HCT116 (cell line): ENCODE measurements around the gene LINGO4. TPM values are rescaled to one million over a fixed set of nuclear protein-coding genes. Genes with fewer than 3 reads are reported as not detected.

Experiments
- ATAC-seq: fragments of 200-7000 bp; cut with Tn5 transposase; 2 replicates; pipeline ENCODE4 v1.9.1; 2020; ENCODE audit warnings: mild to moderate bottlenecking, moderate library complexity
- BruUV-seq: library from RNA; stranded (reverse); fragments of 400-500 nt; replicated peaks from 2 replicates; lab custom pipeline; 2021; lab: Mats Ljungman, UMichigan
- CTCF ChIA-PET: fragments of 300-600 bp; sonication (Branson Sonifier 250); formaldehyde crosslinking; loops from one replicate; lab custom pipeline; 2021; ENCODE audit warnings: antibody characterized with exemption; lab: Charles Lee
- POLR2A ChIA-PET: fragments of 300-600, 350-600 bp; sonication (Branson Sonifier 250); formaldehyde crosslinking; loops from one replicate; lab custom pipeline; 2021; ENCODE audit warnings: antibody characterized with exemption; lab: Charles Lee
- RAD21 ChIA-PET, 2 experiments: fragments of 300-600 bp; sonication (Branson Sonifier 250); formaldehyde crosslinking; loops; one replicate each; lab custom pipeline; 2023; ENCODE audit warnings: low total read pairs in 2 of 2; ENCODE audit not compliant: uncharacterized antibody in 2 of 2, unreplicated experiment in 2 of 2, low non-redundant PET in 1 of 2; lab: Charles Lee
- DNase-seq: peaks from one replicate; pipeline ENCODE4 v3.0.0-alpha.2; 2010; ENCODE audit warnings: low read depth, low spot score
- H2AFZ ChIP-seq: fragments of 200-600 bp; shearing (Covaris generic), sonication (generic); 2 replicates; pipeline ENCODE4 v1.6.1; 2017; ENCODE audit warnings: low read depth, mixed run types, mixed read lengths, antibody characterized with exemption, low read length; ENCODE audit not compliant: poor library complexity, severe bottlenecking
- H3K27ac ChIP-seq: 2 replicates; pipeline ENCODE4 v1.5.1; 2012; ENCODE audit warnings: low read depth, low read length
- H3K27me3 ChIP-seq: fragments of 200-600 bp; sonication (generic); 2 replicates; pipeline ENCODE4 v1.6.1; 2016; ENCODE audit warnings: mixed run types, low read length, mixed read lengths; ENCODE audit not compliant: insufficient read depth
- H3K36me3 ChIP-seq, 2 experiments: fragments of 200-500 bp in 1 of 2; fragments of 200-600 bp in 1 of 2; sonication (Bioruptor generic) in 1 of 2; sonication (generic) in 1 of 2; 2 replicates each; pipeline versions ENCODE4 v1.5.1 to v1.6.1; 2014 to 2016; ENCODE audit warnings: low read length in 2 of 2, inconsistent platforms in 1 of 2, mixed read lengths in 1 of 2, mixed run types in 1 of 2; ENCODE audit not compliant: insufficient read depth in 2 of 2, control insufficient read depth in 1 of 2
- H3K4me1 ChIP-seq, 2 experiments: fragments of 200-600 bp in 1 of 2; sonication (generic) in 1 of 2; 2 replicates each; pipeline versions ENCODE4 v1.5.1 to v1.6.1; 2012 to 2017; ENCODE audit warnings: low read length in 2 of 2, inconsistent platforms in 1 of 2, mild to moderate bottlenecking in 1 of 2, mixed read lengths in 1 of 2, mixed run types in 1 of 2, moderate library complexity in 1 of 2; ENCODE audit not compliant: insufficient read depth in 2 of 2, control insufficient read depth in 1 of 2
- H3K4me2 ChIP-seq: fragments of 200-600 bp; sonication (generic); 2 replicates; pipeline ENCODE4 v1.6.1; 2017; ENCODE audit warnings: mixed run types, low read length, mixed read lengths
- H3K4me3 ChIP-seq, 2 experiments: fragments of 200-600 bp in 1 of 2; sonication (generic) in 1 of 2; replicated peaks in 1 of 2; 2 replicates each; pipeline ENCODE4 v1.5.1; 2011 to 2016; ENCODE audit warnings: low read length in 2 of 2, control low read depth in 1 of 2, low read depth in 1 of 2, mild to moderate bottlenecking in 1 of 2, mixed read lengths in 1 of 2, mixed run types in 1 of 2
- H3K79me2 ChIP-seq: fragments of 200-600 bp; sonication (generic); 2 replicates; pipeline ENCODE4 v1.6.1; 2017; ENCODE audit warnings: mild to moderate bottlenecking, mixed run types, low read length, moderate library complexity, mixed read lengths; ENCODE audit not compliant: insufficient read depth
- H3K9ac ChIP-seq: fragments of 200-600 bp; sonication (generic); 2 replicates; pipeline ENCODE4 v1.6.1; 2016; ENCODE audit warnings: low read length, mixed read lengths
- H3K9me2 ChIP-seq: fragments of 200-600 bp; sonication (generic), shearing (Covaris generic); 2 replicates; pipeline ENCODE4 v1.6.1; 2017; ENCODE audit warnings: mixed run types, mild to moderate bottlenecking, moderate library complexity; ENCODE audit not compliant: insufficient read depth
- H3K9me3 ChIP-seq, 2 experiments: fragments of 200-500 bp in 1 of 2; fragments of 200-600 bp in 1 of 2; sonication (Bioruptor generic) in 1 of 2; sonication (generic) in 1 of 2; 2 replicates each; pipeline ENCODE4 v1.6.1; 2014 to 2017; ENCODE audit warnings: low read length in 2 of 2, mixed read lengths in 2 of 2, inconsistent platforms in 1 of 2, low read depth in 1 of 2, mild to moderate bottlenecking in 1 of 2, mixed run types in 1 of 2, moderate library complexity in 1 of 2; ENCODE audit not compliant: control insufficient read depth in 1 of 2, insufficient read depth in 1 of 2
- H4K20me1 ChIP-seq: fragments of 200-600 bp; sonication (generic), shearing (Covaris generic); 2 replicates; pipeline ENCODE4 v1.6.1; 2017; ENCODE audit warnings: mixed run types, mild to moderate bottlenecking, moderate library complexity; ENCODE audit not compliant: insufficient read depth
- CTCF ChIP-seq, 3 experiments: fragments of 200-600 bp in 1 of 3; sonication (generic) in 1 of 3; IDR thresholded peaks in 2 of 3; conservative IDR thresholded peaks in 1 of 3; 2 replicates each; pipeline ENCODE4 v1.5.1; 2012 to 2017; ENCODE audit warnings: low read depth in 2 of 3, low read length in 2 of 3, antibody characterized with exemption in 1 of 3, borderline replicate concordance in 1 of 3, control low read depth in 1 of 3, mild to moderate bottlenecking in 1 of 3, mixed read lengths in 1 of 3, mixed run types in 1 of 3, moderate library complexity in 1 of 3; ENCODE audit not compliant: insufficient read depth in 1 of 3
- EGR1 ChIP-seq: IDR thresholded peaks from 2 replicates; pipeline ENCODE4 v1.6.1; 2012; ENCODE audit warnings: low read depth
- ELF1 ChIP-seq: IDR thresholded peaks from 2 replicates; pipeline ENCODE4 v1.6.1; 2012; ENCODE audit warnings: low read depth, borderline replicate concordance
- FOSL1 ChIP-seq: IDR thresholded peaks from 2 replicates; pipeline ENCODE4 v1.6.1; 2012; ENCODE audit warnings: low read depth
- POLR2A ChIP-seq: IDR thresholded peaks from 2 replicates; pipeline ENCODE4 v1.7.0; 2011; ENCODE audit warnings: borderline replicate concordance; ENCODE audit not compliant: insufficient read depth, insufficient read length; ENCODE audit errors: extremely low read depth
- POLR2AphosphoS5 ChIP-seq: IDR thresholded peaks from 2 replicates; pipeline ENCODE4 v1.6.1; 2011; ENCODE audit warnings: mild to moderate bottlenecking, low read depth, low read length, moderate library complexity
- RAD21 ChIP-seq: IDR thresholded peaks from 2 replicates; pipeline ENCODE4 v1.6.1; 2012; ENCODE audit warnings: low read depth, mild to moderate bottlenecking
- REST ChIP-seq: IDR thresholded peaks from 2 replicates; pipeline ENCODE4 v1.6.1; 2012; ENCODE audit warnings: low read depth
- SRF ChIP-seq: IDR thresholded peaks from 2 replicates; pipeline ENCODE4 v1.6.1; 2012; ENCODE audit warnings: low read depth
- TCF7L2 ChIP-seq: IDR thresholded peaks from 2 replicates; pipeline ENCODE4 v1.7.0; 2011; ENCODE audit warnings: borderline replicate concordance, inconsistent platforms; ENCODE audit not compliant: insufficient read depth, insufficient read length; ENCODE audit errors: extremely low read depth
- YY1 ChIP-seq: IDR thresholded peaks from 2 replicates; pipeline ENCODE4 v1.6.1; 2011; ENCODE audit warnings: low read length, low read depth, moderate library complexity, mild to moderate bottlenecking; ENCODE audit not compliant: insufficient replicate concordance; ENCODE audit errors: extremely low read depth
- ZBTB33 ChIP-seq: IDR thresholded peaks from 2 replicates; pipeline ENCODE4 v1.6.1; 2011; ENCODE audit warnings: mild to moderate bottlenecking, low read length, moderate library complexity; ENCODE audit not compliant: insufficient replicate concordance; ENCODE audit errors: extremely low read depth
- ZFX ChIP-seq: fragments of 450-650 bp; IDR thresholded peaks from 2 replicates; pipeline ENCODE4 v1.6.1; 2017
- intact Hi-C: fragments of 100-400 bp; cut with micrococcal nuclease; formaldehyde crosslinking; loops from 2 replicates; pipeline ENCODE4 v1.10.0; 2022
- total RNA-seq: library from RNA; stranded (reverse); gene quantifications from one replicate; pipeline ENCODE4 v1.2.1, GENCODE V29; 2021; ENCODE audit not compliant: unreplicated experiment

The LINGO4 gene
- total RNA-seq, 1 experiment from 2014 or later = not detected

GRCh38 chr1:151816548-151817352 is 11.5 kb upstream of the LINGO4 start:
- no peak for ATAC-seq
- no peak overlapping the region for H3K27ac ChIP-seq
- ChIA-PET CTCF (no interaction called here), POLR2A (no interaction called here), RAD21 (no interaction called here)
- no TSS peak for BruUV-seq
- no peak overlapping the region for H3K4me2 ChIP-seq
- H3K9ac ChIP-seq = no peak overlapping the region
- H3K79me2 ChIP-seq = no peaks in the 10 kb centered on the region
- TF ChIP-seq ZBTB33 (no peak), ELF1 (no peak), RAD21 (no peak), POLR2AphosphoS5 (no peak), CTCF (IDR thresholded peaks at IDR 0.05 in 2 of 3, conservative IDR thresholded peaks at IDR 0.05 in 1 of 3; ENCODE audit: borderline replicate concordance in 1 of 3, insufficient read depth in 1 of 3, low read depth in 2 of 3, low read length in 2 of 3) (no peak), REST (no peak), TCF7L2 (no peak), SRF (no peak), FOSL1 (no peak), YY1 (no peak), POLR2A (no peak), ZFX (no peak), EGR1 (no peak)
- no peaks in the 10 kb centered on the region for H3K36me3 ChIP-seq
- no peaks in the 10 kb centered on the region for H3K9me3 ChIP-seq
- DNase-seq = no peak
- no peaks in the 10 kb centered on the region; a peak in 1 of 4 replicates for H3K4me1 ChIP-seq
- no peak overlapping the region for H3K4me3 ChIP-seq
- H3K27me3 ChIP-seq = no peaks in the 10 kb centered on the region
- intact Hi-C loops = no loop called here
- no peaks in the 10 kb centered on the region for H3K9me2 ChIP-seq
- H2AFZ ChIP-seq = no peak overlapping the region
- no peaks in the 10 kb centered on the region for H4K20me1 ChIP-seq
